Esophagus squamous epithelium (tissue), 5 donors: ENCODE results near the gene USH1G. TPM values are rescaled to one million over a fixed set of nuclear protein-coding genes. Genes with fewer than 3 reads are reported as not detected.
A peak's percentile ranks its signal among the peaks of the same experiment; 100 is the strongest.

Experiments
- DNase-seq: peaks from one replicate; lab custom pipeline; 2025; lab: John Stamatoyannopoulos, UW
- H3K27ac ChIP-seq, 4 donors: fragments of 200-600 bp; sonication (generic); one replicate each; pipeline ENCODE4 v1.5.1; 2016 to 2019; ENCODE audit warnings: mild to moderate bottlenecking in 1 of 4
- H3K27me3 ChIP-seq, 4 donors: fragments of 200-600 bp; sonication (generic); 1 replicate in 3 of 4; 2 replicates in 1 of 4; pipeline versions ENCODE4 v1.5.1 to v1.6.0; 2017 to 2021; ENCODE audit warnings: antibody characterized with exemption in 1 of 4
- H3K36me3 ChIP-seq, 3 donors: fragments of 200-600 bp; sonication (generic); one replicate each; pipeline ENCODE4 v1.5.1; 2016 to 2019
- H3K4me1 ChIP-seq, 3 donors: fragments of 200-600 bp; sonication (generic); one replicate each; pipeline ENCODE4 v1.5.1; 2017 to 2019
- H3K4me3 ChIP-seq, 4 donors: fragments of 200-600 bp; sonication (generic); 1 replicate in 3 of 4; 2 replicates in 1 of 4; pipeline ENCODE4 v1.5.1; 2016 to 2019; ENCODE audit warnings: mild to moderate bottlenecking in 2 of 4, moderate library complexity in 1 of 4
- H3K9me3 ChIP-seq, 3 donors: fragments of 200-600 bp; sonication (generic); one replicate each; pipeline ENCODE4 v1.5.1; 2016 to 2019
- POLR2A ChIP-seq, 4 donors: fragments of 450-650 bp; IDR thresholded peaks; one replicate each; pipeline ENCODE4 v1.6.1; 2017; ENCODE audit warnings: antibody characterized with exemption in 4 of 4, mild to moderate bottlenecking in 4 of 4, moderate library complexity in 3 of 4
- whole genome bisulfite sequencing, 2 donors: methylation state at CpG; one replicate each; pipeline ENCODE4 v1.1.5; 2018; 5-methylcytosine and 5-hydroxymethylcytosine counted together
- intact Hi-C: fragments of 100-400 bp; cut with DNase I; formaldehyde crosslinking; loops from one replicate; pipeline ENCODE4 v1.15.0; 2022
- total RNA-seq, 4 donors: library from RNA; depleted of rRNA; stranded (reverse); fragments of >200 nt; gene quantifications; one replicate each; pipeline ENCODE4 v1.1.0, GENCODE V29; 2016
- TF ChIP-seq, protein P1 (sequence below), 6 experiments: fragments of 450-650 bp in 4 of 6; fragments of 200-600 bp in 2 of 6; sonication (generic) in 2 of 6; IDR thresholded peaks; one replicate each; pipeline ENCODE4 v1.5.1; 2016 to 2019; ENCODE audit warnings: antibody characterized with exemption in 6 of 6, mild to moderate bottlenecking in 4 of 6, moderate library complexity in 4 of 6
- donor health status: DM: yes; HTN: yes; CAD: no.

USH1G gene
- total RNA-seq, 4 donors from 2014 or later, result 2.9 to 12.1 (median 6.7) TPM

- H3K27me3 ChIP-seq, result peaks cover 0 to 38% (median 0%) of the 10 kb centered on the region in 4 donors
- TF ChIP-seq, protein P1, sequence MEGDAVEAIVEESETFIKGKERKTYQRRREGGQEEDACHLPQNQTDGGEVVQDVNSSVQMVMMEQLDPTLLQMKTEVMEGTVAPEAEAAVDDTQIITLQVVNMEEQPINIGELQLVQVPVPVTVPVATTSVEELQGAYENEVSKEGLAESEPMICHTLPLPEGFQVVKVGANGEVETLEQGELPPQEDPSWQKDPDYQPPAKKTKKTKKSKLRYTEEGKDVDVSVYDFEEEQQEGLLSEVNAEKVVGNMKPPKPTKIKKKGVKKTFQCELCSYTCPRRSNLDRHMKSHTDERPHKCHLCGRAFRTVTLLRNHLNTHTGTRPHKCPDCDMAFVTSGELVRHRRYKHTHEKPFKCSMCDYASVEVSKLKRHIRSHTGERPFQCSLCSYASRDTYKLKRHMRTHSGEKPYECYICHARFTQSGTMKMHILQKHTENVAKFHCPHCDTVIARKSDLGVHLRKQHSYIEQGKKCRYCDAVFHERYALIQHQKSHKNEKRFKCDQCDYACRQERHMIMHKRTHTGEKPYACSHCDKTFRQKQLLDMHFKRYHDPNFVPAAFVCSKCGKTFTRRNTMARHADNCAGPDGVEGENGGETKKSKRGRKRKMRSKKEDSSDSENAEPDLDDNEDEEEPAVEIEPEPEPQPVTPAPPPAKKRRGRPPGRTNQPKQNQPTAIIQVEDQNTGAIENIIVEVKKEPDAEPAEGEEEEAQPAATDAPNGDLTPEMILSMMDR (IDR thresholded peaks at IDR 0.05), result no peak
- TF ChIP-seq POLR2A (IDR thresholded peaks at IDR 0.05), result no peak
- H3K27ac ChIP-seq, result peak overlapping the region in 1 of 4 donors; percentile 55
- DNase-seq, result no peak
- intact Hi-C loops, result loop anchor here (10.0 kb wide), 1 partner anchor 156 kb away; no protein-coding TSS in a partner anchor
- H3K4me3 ChIP-seq, result no peak overlapping the region
- no CpG with 5 or more reads among the region's 3 CpGs for WGBS, 2 donors
- H3K36me3 ChIP-seq, result peaks cover 0 to 6% (median 0%) of the 10 kb centered on the region in 3 donors
- peaks cover 10 to 34% (median 14%) of the 10 kb centered on the region in 3 donors for H3K4me1 ChIP-seq
- H3K9me3 ChIP-seq, result no peaks in the 10 kb centered on the region
Observed at GRCh38 chr17:74951065-74951464, 28.0 kb upstream of the USH1G start.

- TF ChIP-seq POLR2A (IDR thresholded peaks at IDR 0.05), result no peak
- TF ChIP-seq, protein P1 (IDR thresholded peaks at IDR 0.05), result no peak
- no peak overlapping the region for H3K4me3 ChIP-seq
- peaks cover 10 to 34% (median 14%) of the 10 kb centered on the region in 3 donors for H3K4me1 ChIP-seq
- intact Hi-C loops, result loop anchor here (10.0 kb wide), 1 partner anchor 155 kb away; no protein-coding TSS in a partner anchor
- no peaks in the 10 kb centered on the region for H3K9me3 ChIP-seq
- H3K27ac ChIP-seq, result peak overlapping the region; percentile 2 to 71 (median 45)
- no peak for DNase-seq
- H3K27me3 ChIP-seq, result peaks cover 0 to 38% (median 0%) of the 10 kb centered on the region in 4 donors
- 40% methylated on average over 1 of the region's 8 CpGs; no CpG with 5 or more reads in 1 of the 2 donors for WGBS, 2 donors
- peaks cover 0 to 6% (median 0%) of the 10 kb centered on the region in 3 donors for H3K36me3 ChIP-seq
Observed at GRCh38 chr17:74950207-74950606, 27.2 kb upstream of the USH1G start.

DNA sequence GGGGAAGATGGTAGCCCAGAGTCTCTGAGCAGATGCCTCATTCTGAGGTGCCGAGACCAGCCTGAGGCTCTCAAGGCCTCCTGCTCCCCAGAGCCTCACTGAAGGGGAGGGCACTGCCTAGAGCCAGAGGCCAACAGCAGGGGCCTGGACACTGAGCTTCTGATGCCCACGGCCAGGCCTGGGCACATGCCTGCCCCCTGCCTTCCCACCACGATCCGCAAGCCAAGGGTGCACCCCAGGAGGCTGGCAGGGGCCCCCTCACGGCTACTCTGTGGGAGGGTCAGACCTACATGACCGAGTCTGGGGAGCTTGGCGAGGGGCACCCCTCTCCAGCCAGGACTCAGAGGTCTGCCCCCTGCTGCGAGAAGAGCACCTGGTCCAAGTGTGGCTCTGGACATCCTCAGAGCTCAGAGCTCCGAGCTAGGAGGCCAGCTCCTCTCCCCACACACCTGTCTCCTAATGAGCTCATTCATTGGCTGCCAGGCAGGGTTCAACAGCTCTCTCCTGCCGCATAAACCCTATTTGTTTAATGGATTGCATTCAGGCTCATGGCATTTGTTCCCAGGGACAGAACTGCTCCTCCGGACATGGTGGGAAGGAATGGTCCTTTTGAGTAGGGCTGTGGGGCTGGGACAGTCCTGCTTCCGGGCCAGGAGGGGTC, 26.5 kb upstream of the USH1G start:
- WGBS, 2 donors, result 49 to 53% methylated on average over 2 to 3 of the region's 12 CpGs
- no peak for DNase-seq
- intact Hi-C loops, result loop anchor here (10.0 kb wide), 1 partner anchor 155 kb away; no protein-coding TSS in a partner anchor
- no peaks in the 10 kb centered on the region for H3K9me3 ChIP-seq
- H3K4me1 ChIP-seq, result peaks cover 10 to 38% (median 14%) of the 10 kb centered on the region in 3 donors
- H3K4me3 ChIP-seq, result no peak overlapping the region
- H3K36me3 ChIP-seq, result peaks cover 0 to 6% (median 0%) of the 10 kb centered on the region in 3 donors
- H3K27ac ChIP-seq, result peak overlapping the region in 3 of 4 donors; percentile 2 to 71 (median 55)
- H3K27me3 ChIP-seq, result peaks cover 0 to 38% (median 0%) of the 10 kb centered on the region in 4 donors
- TF ChIP-seq POLR2A (IDR thresholded peaks at IDR 0.05), result no peak
- TF ChIP-seq, protein P1 (IDR thresholded peaks at IDR 0.05), result no peak

- TF ChIP-seq, protein P1 (IDR thresholded peaks at IDR 0.05), result no peak
- peaks cover 0 to 46% (median 0%) of the 10 kb centered on the region in 4 donors for H3K27me3 ChIP-seq
- H3K36me3 ChIP-seq, result peaks cover 0 to 6% (median 0%) of the 10 kb centered on the region in 3 donors
- intact Hi-C loops, result no loop called here
- H3K4me1 ChIP-seq, result peaks cover 14 to 53% (median 15%) of the 10 kb centered on the region in 3 donors
- no peak overlapping the region for H3K4me3 ChIP-seq
- H3K27ac ChIP-seq, result no peak overlapping the region
- DNase-seq, result no peak
- no peaks in the 10 kb centered on the region for H3K9me3 ChIP-seq
- 94 to 100% methylated on average over 1 to 8 of the region's 17 CpGs for WGBS, 2 donors
Observed at GRCh38 chr17:74947041-74947754, 24.1 kb upstream of the USH1G start.
